MM.1S (cell line): ENCODE results near the gene CGB2.

Experiments
- DNase-seq: peaks from one replicate; pipeline ENCODE4 v3.0.0-alpha.2; 2015
- H2AFZ ChIP-seq: fragments of 300-600 bp; sonication (generic); 2 replicates; pipeline ENCODE4 v1.6.0; 2016; ENCODE audit warnings: antibody characterized with exemption, low read length
- H3F3A ChIP-seq: fragments of 300-600 bp; sonication (generic); 2 replicates; pipeline ENCODE4 v1.6.1; 2016; ENCODE audit warnings: mild to moderate bottlenecking, antibody characterized with exemption, low read length, moderate library complexity, mixed read lengths; ENCODE audit not compliant: insufficient read depth
- H3K27ac ChIP-seq: fragments of 300-600 bp; sonication (generic); 2 replicates; pipeline ENCODE4 v1.5.1; 2016; ENCODE audit warnings: mild to moderate bottlenecking, low read length
- H3K27me3 ChIP-seq: fragments of 300-600 bp; sonication (generic); replicated peaks from 2 replicates; pipeline ENCODE4 v1.6.0; 2016; ENCODE audit warnings: low read length; ENCODE audit not compliant: insufficient read depth
- H3K36me3 ChIP-seq: fragments of 300-600 bp; sonication (generic); replicated peaks from 2 replicates; pipeline ENCODE4 v1.6.1; 2016; ENCODE audit warnings: mild to moderate bottlenecking, low read length, mixed read lengths; ENCODE audit not compliant: insufficient read depth
- H3K4me1 ChIP-seq: fragments of 300-600 bp; sonication (generic); 2 replicates; pipeline ENCODE4 v1.6.1; 2016; ENCODE audit warnings: low read length, mixed read lengths
- H3K4me2 ChIP-seq: fragments of 300-600 bp; sonication (generic); 2 replicates; pipeline ENCODE4 v1.6.0; 2016; ENCODE audit warnings: low read depth, low read length
- H3K4me3 ChIP-seq: fragments of 300-600 bp; sonication (generic); 2 replicates; pipeline ENCODE4 v1.5.1; 2016; ENCODE audit warnings: low read length, mixed read lengths
- H3K79me2 ChIP-seq: fragments of 300-600 bp; sonication (generic); 2 replicates; pipeline ENCODE4 v1.6.1; 2016; ENCODE audit warnings: mixed run types, low read length, mixed read lengths
- H3K9ac ChIP-seq: fragments of 300-600 bp; sonication (generic); 2 replicates; pipeline ENCODE4 v1.6.1; 2016; ENCODE audit warnings: low read length, mixed read lengths
- H3K9me2 ChIP-seq: fragments of 300-600 bp; sonication (generic); replicated peaks from 2 replicates; pipeline ENCODE4 v1.6.1; 2016; ENCODE audit warnings: mild to moderate bottlenecking, low read length, mixed read lengths; ENCODE audit not compliant: insufficient read depth
- H3K9me3 ChIP-seq: fragments of 300-600 bp; sonication (generic); replicated peaks from 2 replicates; pipeline ENCODE4 v1.6.1; 2016; ENCODE audit warnings: mild to moderate bottlenecking, low read length, mixed read lengths; ENCODE audit not compliant: insufficient read depth
- H4K20me1 ChIP-seq: fragments of 300-600 bp; sonication (generic); 2 replicates; pipeline ENCODE4 v1.6.1; 2016; ENCODE audit warnings: mild to moderate bottlenecking, low read length, moderate library complexity, mixed read lengths; ENCODE audit not compliant: insufficient read depth
- EZH2 ChIP-seq: fragments of 300-600 bp; sonication (generic); optimal IDR thresholded peaks from 2 replicates; pipeline ENCODE3; 2017; ENCODE audit warnings: low read depth, mild to moderate bottlenecking, antibody characterized with exemption, low read length, mixed read lengths
- EZH2phosphoT487 ChIP-seq: fragments of 300-600 bp; sonication (generic); IDR thresholded peaks from 2 replicates; pipeline ENCODE4 v1.6.1; 2018; ENCODE audit warnings: antibody characterized with exemption, low read length
- TF ChIP-seq, protein P1 (sequence below): fragments of 300-600 bp; sonication (generic); IDR thresholded peaks from 2 replicates; pipeline ENCODE4 v1.5.1; 2016; ENCODE audit warnings: antibody characterized with exemption, low read length, mixed read lengths

Gene CGB2

DNA sequence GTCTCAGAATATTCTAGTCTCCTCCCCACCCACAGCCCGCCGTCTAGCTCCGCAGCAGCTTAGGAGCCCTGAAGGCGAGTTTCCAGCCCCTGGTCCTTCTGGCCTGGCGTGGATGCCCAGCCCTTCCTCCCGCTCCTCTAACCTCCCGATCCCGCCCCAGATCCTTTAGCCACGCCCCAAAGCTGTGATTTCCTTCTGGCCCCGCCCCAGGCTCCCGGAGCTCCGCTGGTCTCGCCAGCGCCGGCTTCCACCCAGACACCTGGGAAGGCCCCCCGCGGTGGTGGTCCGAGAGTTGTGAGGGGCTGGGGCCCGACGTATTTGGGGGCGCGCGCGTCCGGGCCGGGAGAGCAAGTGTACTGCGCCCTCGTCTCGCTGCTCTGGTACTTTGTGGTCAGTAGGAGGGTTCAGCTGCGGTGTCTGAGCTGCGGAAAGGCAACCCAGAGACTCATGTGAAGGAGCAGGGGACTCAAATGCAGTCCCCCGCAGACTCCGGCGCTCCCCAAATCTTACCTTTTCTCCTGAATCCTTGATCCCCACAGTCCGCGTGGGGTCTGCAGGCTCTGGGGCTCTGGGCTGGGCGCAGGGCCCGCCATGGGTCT lies 26.0 kb downstream of the CGB2 start, which contains the start of gene CGB7:
CGB7 (minus strand) TSS at position 114 of the 599 bp plus-strand sequence. CDS start 2,374 bp downstream, outside the sequence.
- no peak for DNase-seq
- no peak within 1 kb of the TSS for H3K27ac ChIP-seq
- H3K4me2 ChIP-seq, result peak within 1 kb of the TSS; percentile 94
- H4K20me1 ChIP-seq, result no peaks in the 10 kb centered on the region
- TF ChIP-seq EZH2phosphoT487 (no peak), EZH2 (no peak)
- TF ChIP-seq, protein P1, sequence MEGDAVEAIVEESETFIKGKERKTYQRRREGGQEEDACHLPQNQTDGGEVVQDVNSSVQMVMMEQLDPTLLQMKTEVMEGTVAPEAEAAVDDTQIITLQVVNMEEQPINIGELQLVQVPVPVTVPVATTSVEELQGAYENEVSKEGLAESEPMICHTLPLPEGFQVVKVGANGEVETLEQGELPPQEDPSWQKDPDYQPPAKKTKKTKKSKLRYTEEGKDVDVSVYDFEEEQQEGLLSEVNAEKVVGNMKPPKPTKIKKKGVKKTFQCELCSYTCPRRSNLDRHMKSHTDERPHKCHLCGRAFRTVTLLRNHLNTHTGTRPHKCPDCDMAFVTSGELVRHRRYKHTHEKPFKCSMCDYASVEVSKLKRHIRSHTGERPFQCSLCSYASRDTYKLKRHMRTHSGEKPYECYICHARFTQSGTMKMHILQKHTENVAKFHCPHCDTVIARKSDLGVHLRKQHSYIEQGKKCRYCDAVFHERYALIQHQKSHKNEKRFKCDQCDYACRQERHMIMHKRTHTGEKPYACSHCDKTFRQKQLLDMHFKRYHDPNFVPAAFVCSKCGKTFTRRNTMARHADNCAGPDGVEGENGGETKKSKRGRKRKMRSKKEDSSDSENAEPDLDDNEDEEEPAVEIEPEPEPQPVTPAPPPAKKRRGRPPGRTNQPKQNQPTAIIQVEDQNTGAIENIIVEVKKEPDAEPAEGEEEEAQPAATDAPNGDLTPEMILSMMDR, result no peak
- no peak within 1 kb of the TSS; the same call in 1 of the 2 replicates for H3K9ac ChIP-seq
- H3K9me2 ChIP-seq, result no peaks in the 10 kb centered on the region
- H3K36me3 ChIP-seq, result no peaks in the 10 kb centered on the region
- H3F3A ChIP-seq, result no peaks in the 10 kb centered on the region
- H3K9me3 ChIP-seq, result no peaks in the 10 kb centered on the region
- H3K27me3 ChIP-seq, result peaks cover 76% of the 10 kb centered on the region
- H2AFZ ChIP-seq, result 0 out of 2 replicates have a peak within 1 kb of the TSS, but pooled peaks have one; percentile 67
- peak within 1 kb of the TSS; percentile 57 for H3K4me3 ChIP-seq
- peaks cover 14% of the 10 kb centered on the region for H3K4me1 ChIP-seq
- no peaks in the 10 kb centered on the region for H3K79me2 ChIP-seq

DNA sequence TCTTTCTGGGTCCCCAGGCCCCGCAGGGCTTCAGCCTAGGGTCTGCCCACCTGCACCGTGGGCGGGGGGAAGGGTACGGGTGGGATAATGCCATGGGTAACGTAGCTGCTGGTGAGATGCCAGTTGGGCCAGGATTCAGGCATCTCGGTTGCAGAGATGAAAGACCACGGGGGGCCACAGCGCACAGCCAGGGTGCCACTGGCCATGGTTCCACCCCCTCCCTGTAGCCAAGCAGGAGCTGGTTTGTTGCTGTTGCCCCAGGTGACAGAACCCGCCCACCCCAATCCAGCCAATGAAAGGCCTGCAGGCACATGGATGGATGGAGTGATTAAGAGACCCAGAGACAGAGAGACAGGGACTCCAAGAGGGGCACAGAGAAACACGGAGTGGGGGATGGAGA lies 26.9 kb downstream of the CGB2 start:
- TF ChIP-seq, protein P1, result no peak
- TF ChIP-seq EZH2, result no peak
- no peak for TF ChIP-seq EZH2phosphoT487
- peaks cover 78% of the 10 kb centered on the region for H3K27me3 ChIP-seq

DNA sequence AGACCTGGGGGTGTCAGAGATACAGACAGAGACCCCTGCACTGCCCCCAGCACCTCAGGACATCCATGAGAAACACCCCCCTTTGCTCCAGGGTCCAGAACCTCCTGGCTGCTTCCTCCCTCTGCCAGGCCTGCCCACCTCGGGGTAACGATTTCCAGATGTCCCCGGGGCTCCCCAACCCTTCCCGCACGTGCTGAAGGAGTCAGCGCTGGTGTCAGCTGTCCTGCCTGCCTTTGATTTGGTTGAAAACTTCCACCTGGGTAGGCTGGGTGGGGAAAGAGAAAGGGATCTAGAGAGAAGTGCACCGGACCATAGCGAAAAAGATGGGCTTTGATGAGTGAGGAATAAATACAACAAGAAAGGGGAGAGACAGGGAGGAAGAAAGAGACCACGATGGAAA lies 27.4 kb downstream of the CGB2 start:
- no peak overlapping the region for H3K4me2 ChIP-seq
- no peaks in the 10 kb centered on the region for H3K79me2 ChIP-seq

More for the DNA sequence above, 26.9 kb downstream of the CGB2 start:
- H3K4me3 ChIP-seq, result no peak overlapping the region
- H3K79me2 ChIP-seq, result no peaks in the 10 kb centered on the region
- H3K27ac ChIP-seq, result no peak overlapping the region
- peaks cover 14% of the 10 kb centered on the region for H3K4me1 ChIP-seq
- no peaks in the 10 kb centered on the region for H3K36me3 ChIP-seq
- no peak overlapping the region for H3K4me2 ChIP-seq
- no peak overlapping the region for H3K9ac ChIP-seq
- H4K20me1 ChIP-seq, result no peaks in the 10 kb centered on the region
- no peaks in the 10 kb centered on the region for H3F3A ChIP-seq
- no peak overlapping the region for H2AFZ ChIP-seq
- DNase-seq, result no peak
- H3K9me2 ChIP-seq, result no peaks in the 10 kb centered on the region
- no peaks in the 10 kb centered on the region for H3K9me3 ChIP-seq

More for the DNA sequence above, 27.4 kb downstream of the CGB2 start:
- Histone ChIP-seq H3K36me3 (no peaks in the 10 kb centered on the region), H3K9me2 (no peaks in the 10 kb centered on the region), H3K4me3 (no peak overlapping the region), H3K9ac (no peak overlapping the region), H3F3A (no peaks in the 10 kb centered on the region), H4K20me1 (no peaks in the 10 kb centered on the region), H3K27me3 (peaks cover 81% of the 10 kb centered on the region), H3K27ac (no peak overlapping the region), H3K9me3 (no peaks in the 10 kb centered on the region), H3K4me1 (peaks cover 14% of the 10 kb centered on the region), H2AFZ (no peak overlapping the region)
- TF ChIP-seq, protein P1, result no peak
- TF ChIP-seq EZH2phosphoT487 (no peak), EZH2 (no peak)
- DNase-seq, result no peak
